ENCODE measurements around the gene POGZ.

The POGZ gene

GRCh38 chr1:151459331-151460046, at the start of gene POGZ:
Gene POGZ (minus strand): TSS chr1:151459494. CDS start chr1:151442204, 17,290 bp downstream.
- peak; percentile 95 for DNase-seq

GRCh38 chr1:151508833-151509232, 49.5 kb upstream of the POGZ start:
- no peak for DNase-seq

- DNase-seq: no peak
These were observed 45.5 kb upstream of the POGZ start for GRCh38 chr1:151504759-151505158.

- no peak for DNase-seq
These were observed 45.0 kb upstream of the POGZ start for GRCh38 chr1:151504252-151504651.

GRCh38 chr1:151502859-151503780, 43.8 kb upstream of the POGZ start:
- no peak for DNase-seq

- no peak for DNase-seq
These were observed 42.9 kb upstream of the POGZ start for GRCh38 chr1:151502035-151502700.

GRCh38 chr1:151501474-151501873, 42.2 kb upstream of the POGZ start:
- no peak for DNase-seq

GRCh38 chr1:151499930-151500329, 40.6 kb upstream of the POGZ start:
- DNase-seq: no peak

GRCh38 chr1:151499365-151499764, 40.1 kb upstream of the POGZ start:
- no peak for DNase-seq

- no peak for DNase-seq
These were observed 36.0 kb upstream of the POGZ start for GRCh38 chr1:151495316-151495715.

- no peak for DNase-seq
These were observed 35.5 kb upstream of the POGZ start for GRCh38 chr1:151494741-151495281.

GRCh38 chr1:151493042-151493441, 33.7 kb upstream of the POGZ start:
- DNase-seq: no peak

- no peak for DNase-seq
These were observed 32.8 kb upstream of the POGZ start for GRCh38 chr1:151492120-151492519.

GRCh38 chr1:151491641-151492040, 32.3 kb upstream of the POGZ start:
- no peak for DNase-seq

GRCh38 chr1:151486557-151486956, 27.3 kb upstream of the POGZ start:
- DNase-seq: no peak

- no peak for DNase-seq
These were observed 26.5 kb upstream of the POGZ start for GRCh38 chr1:151485685-151486255.

- no peak for DNase-seq
These were observed 22.7 kb upstream of the POGZ start for GRCh38 chr1:151482017-151482416.

GRCh38 chr1:151479462-151479861, 20.2 kb upstream of the POGZ start:
- no peak for DNase-seq

- DNase-seq: no peak
These were observed 19.6 kb upstream of the POGZ start for GRCh38 chr1:151478923-151479322.

- DNase-seq: no peak
These were observed 19.0 kb upstream of the POGZ start for GRCh38 chr1:151478140-151478812.

GRCh38 chr1:151477066-151477465, 17.8 kb upstream of the POGZ start:
- no peak for DNase-seq

GRCh38 chr1:151476083-151476482, 16.8 kb upstream of the POGZ start:
- DNase-seq: no peak
